ENCODE data around the gene MYO9B.
A peak's percentile ranks its signal among the peaks of the same experiment; 100 is the strongest.

The MYO9B gene

DNA sequence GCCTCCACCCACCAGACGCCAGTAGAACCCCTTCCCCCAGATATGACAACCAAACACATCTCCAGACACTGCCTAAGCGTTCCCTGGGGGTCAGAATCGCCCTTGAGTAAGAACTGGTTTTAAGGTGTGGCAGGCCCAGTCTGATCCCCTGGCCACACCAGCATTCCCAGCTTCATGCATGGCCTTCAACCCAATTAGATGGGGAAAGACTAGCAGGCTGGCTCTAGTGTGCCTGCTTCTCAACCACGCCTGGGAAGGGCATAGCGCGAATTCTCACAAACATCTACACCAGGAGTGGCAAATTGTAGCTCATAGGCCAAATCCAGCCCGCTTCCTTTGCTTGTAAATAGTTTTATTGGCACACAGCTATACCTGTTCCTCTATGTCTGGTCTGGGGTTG, 13.9 kb upstream of the MYO9B start:
- no peak for DNase-seq (ENCODE audit: low read depth in 2 of 2)

- no peak for DNase-seq (ENCODE audit: low read depth in 2 of 2)
Measured at GRCh38 chr19:17063428-17063827, 12.1 kb upstream of the MYO9B start.

- DNase-seq (ENCODE audit: low read depth in 2 of 2), result no peak
Measured at GRCh38 chr19:17069193-17069592, 6.4 kb upstream of the MYO9B start.

DNA sequence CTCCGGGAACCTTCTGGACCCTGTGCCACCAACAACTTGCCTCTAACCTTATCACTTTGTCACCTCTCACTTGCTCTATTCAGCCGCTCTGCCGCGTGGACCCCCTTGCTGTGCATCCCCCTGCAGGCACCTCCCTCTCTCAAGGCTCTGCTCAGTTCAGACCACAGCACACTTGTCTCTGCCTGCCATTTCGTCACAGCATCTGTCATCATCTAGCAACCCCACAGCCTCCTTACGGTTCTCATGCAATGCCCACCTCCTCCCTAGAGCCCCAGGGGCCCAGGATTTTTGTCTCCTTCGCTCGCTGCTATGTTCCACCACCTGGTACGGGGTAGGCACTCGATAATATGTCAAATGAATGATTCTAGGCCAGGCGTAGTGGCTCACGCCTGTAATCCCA, 5.2 kb upstream of the MYO9B start:
- no peak for DNase-seq (ENCODE audit: low read depth in 2 of 2)

DNA sequence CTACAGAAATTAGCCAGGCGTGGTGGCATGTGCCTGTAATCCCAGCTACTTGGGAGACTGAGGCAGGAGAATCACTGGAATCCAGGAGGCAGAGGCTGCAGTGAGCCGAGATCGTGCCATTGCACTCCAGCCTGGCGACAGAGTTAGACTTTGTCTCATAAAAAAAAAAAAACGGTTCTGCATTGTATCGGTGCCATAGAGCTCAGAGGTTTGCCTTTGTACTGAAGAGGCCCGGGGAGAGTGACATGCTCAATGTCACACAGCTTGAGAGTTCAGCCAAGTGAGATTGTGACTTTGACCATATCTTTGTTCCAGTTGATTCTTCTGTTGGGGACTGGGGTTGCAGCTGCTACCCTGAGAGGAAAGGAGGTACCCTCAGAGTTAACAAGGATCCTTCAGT, 4.7 kb upstream of the MYO9B start:
- no peak for DNase-seq (ENCODE audit: low read depth in 2 of 2)

DNA sequence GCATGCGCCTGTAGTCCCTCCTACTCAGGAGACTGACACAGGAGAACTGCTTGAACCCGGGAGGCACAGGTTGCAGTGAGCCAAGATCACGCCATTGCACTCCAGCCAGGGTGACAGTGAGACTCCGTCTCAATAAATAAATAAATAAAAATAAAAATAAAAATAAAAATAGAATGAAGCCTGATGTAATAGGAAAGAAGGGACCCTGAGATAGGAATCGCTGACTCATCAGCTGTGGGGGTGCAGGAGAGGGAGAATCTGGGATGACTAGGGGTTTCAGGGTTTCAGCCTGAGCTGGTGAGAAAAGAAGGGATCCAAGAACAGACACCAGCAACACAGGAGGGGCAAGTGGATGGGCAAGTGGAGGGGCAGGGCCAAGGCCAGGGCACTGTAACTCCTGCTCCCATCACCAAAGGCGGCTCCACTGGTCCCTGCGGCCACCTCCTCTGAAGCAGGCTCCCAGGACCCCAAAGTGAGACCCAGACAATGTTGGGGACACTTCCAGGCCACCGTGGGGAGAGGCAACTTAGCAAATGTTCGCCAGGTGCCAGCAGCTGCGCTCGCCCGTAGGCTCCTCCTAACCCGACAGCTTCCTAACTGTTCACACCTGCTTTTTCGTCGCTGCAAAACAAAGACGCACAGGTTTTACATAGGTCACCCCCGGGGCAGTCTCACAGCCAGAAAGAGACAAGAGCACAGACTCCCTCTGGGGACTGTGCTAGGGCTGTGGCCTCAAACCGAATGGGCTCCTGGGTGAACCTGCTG, 1.5 kb upstream of the MYO9B start:
- DNase-seq (ENCODE audit: low read depth in 2 of 2), result no peak

DNA sequence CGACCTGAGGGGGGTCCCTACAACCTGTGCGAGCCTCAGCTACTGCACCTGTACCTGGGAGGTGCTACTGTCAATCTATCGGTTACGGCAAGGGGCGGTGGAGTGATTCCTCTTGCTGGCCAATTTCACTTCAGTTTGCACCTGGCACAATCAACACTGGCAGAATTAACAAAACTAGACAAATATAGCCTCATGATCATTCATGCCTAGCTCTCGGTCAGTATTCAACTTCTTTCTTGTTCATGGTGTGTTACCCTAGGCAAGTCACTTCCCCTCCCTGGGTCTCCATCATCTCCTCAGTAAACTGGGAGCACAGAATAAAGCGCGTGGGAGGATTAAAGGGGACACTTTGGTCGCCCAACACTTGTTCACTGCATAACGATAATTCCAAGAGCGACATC, 943 bp upstream of the MYO9B start:
- no peak for DNase-seq (ENCODE audit: low read depth in 2 of 2)

DNA sequence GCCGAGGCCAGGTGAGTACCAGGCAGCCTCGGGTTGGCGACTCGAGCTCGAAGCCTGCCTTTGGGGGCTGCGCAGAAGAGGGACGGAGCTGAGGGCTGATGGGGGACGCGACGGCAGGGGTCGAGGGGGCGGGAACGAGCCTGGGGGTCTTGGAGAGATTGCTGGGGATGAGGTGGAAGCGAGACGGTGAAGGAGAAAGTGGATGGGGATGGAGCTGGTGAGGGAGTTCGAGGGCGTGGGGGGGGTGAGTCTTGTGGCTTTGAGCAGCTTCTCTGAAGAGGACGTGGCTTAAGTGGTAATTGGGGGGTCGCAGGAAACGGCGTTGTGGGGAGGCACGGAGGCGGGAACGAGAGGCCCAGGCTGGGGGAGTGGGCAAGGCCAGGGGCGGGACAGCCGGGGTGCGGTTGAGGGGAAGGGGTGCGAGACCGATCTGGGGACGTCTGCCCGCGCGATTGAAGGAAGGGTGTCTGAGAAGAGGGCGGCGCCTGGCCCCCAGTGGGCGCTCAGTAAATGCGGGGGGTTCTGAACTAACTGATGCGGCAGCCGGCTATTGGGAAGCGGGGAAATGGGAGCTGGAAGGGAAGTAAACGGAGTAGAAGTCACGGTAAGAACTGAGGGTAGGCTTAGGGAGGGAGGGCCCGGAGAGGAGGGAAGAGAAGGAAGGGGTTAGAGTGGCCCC, 426 bp downstream of the MYO9B start:
- DNase-seq (ENCODE audit: low read depth in 2 of 2), result no peak

DNA sequence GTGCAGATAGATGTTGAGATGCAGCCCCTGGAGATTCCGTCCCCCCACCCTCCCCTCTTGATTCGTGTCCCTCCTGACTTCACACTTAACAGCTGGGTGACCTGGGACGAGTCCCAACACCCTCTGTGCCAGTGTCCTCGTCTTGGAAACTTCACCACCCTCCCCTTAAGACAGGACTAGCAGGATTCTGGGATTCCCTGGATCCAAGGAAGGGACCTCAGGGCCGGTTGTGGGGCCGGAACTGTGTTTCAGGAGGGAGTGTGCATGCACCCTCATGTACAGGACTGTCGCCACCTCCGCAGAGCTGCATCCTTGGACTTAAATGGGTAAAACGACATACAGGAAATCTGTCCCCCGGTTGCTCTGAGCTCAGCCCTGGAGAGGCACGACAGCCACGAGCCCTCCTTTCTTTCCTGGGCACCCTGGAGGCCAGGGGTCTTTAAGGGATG, 990 bp downstream of the MYO9B start:
- DNase-seq (ENCODE audit: low read depth in 2 of 2), result no peak

GRCh38 chr19:17077447-17078028, 2.0 kb downstream of the MYO9B start:
- DNase-seq (ENCODE audit: low read depth in 2 of 2), result no peak

DNA sequence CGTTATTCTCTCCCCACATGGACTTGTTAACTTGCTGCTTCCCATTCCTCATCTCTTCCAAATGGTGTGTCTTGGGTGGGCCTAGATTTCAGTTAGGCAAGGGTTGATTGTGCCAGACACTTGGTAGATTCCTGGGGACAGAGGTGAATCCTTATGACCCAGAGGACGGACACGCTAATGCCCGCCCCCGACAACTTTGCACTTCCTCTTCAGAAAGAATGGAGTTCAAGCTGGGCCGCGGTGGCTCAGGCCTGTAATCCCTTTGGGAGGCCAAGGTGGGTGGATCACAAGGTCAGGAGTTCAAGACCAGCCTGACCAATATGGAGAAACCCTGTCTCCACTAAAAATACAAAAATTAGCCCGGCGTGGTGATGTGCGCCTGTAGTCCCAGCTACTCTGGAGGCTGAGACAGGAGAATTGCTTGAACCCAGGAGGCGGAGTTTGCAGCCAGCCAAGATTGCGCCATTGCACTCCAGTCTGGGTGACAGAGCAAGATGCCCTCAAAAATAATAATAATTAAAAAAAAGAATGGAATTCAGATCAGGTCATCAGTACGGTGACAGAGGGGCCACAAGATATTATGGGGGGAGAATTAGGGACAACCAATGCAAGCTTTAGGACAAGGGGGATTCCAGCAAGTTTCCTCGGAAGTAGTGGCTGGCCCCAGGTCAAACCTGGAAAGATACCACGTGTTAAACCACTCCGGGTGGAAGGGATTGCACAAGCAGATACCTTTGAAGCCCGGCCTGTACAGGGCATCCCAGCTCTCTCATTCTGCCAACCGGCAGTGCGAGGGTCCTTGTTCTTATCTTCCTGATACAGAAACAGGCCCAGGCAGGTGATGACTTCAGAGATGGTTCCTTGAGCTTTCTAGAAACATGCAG, 2.7 kb downstream of the MYO9B start:
- no peak for DNase-seq (ENCODE audit: low read depth in 2 of 2)

- DNase-seq (ENCODE audit: low read depth in 2 of 2), result no peak
Measured at GRCh38 chr19:17078920-17079709, 3.5 kb downstream of the MYO9B start.

DNA sequence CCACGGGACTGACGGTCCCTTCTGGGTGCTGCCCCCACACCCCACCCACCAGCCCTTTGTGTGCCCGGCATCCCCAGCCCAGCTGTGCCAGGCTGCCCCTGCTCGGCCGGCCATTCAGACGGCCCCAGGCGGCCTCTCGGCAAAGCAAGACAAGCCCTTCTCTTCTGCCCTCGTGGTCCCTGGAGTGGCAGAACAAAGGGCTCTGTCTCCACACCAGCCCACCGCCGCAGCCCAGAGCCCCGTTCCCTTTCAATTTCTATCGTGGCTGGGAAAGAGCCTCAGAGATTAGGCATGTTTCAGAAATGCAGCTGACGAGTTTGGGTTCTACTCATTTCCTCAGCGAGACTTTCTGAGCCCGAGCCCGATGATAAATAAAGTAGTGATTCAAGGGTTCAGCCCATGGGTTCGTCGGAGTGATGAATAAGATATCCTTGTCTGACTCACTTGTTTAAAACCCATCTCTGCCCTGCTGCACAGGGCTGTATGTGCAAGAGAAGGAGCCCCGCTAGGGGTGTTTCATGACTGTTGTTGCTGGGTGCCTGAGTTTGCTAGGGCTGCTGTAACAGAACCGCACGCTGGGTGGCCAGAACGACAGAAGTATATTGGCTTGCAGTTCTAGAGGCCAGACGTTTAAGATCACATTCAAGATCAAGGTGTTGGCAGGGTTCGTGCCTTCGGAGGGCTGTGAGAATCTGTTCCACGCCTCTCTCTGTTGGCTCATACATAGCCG, 4.3 kb downstream of the MYO9B start:
- peak; percentile 95 for DNase-seq (ENCODE audit: low read depth in 2 of 2)

DNA sequence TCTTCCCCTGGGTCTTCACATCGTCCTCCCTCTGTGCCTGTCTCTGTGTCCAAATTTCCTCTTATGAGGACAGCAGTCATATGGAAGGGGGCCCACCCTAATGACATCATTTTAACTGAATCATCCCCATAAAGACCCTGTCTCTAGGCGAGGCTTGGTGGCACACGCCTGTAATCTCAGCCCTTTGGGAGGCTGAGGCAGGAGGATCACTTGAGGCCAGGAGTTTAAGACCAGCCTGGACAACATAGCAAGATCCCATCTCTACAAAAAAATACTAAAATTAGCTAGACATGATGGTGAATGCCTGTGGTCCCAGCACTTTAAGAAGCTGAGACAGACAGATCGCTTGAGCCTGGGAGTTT, 4.8 kb downstream of the MYO9B start:
- no peak for DNase-seq (ENCODE audit: low read depth in 2 of 2)

GRCh38 chr19:17081672-17082630, 6.4 kb downstream of the MYO9B start:
- no peak for DNase-seq (ENCODE audit: low read depth in 2 of 2)

DNA sequence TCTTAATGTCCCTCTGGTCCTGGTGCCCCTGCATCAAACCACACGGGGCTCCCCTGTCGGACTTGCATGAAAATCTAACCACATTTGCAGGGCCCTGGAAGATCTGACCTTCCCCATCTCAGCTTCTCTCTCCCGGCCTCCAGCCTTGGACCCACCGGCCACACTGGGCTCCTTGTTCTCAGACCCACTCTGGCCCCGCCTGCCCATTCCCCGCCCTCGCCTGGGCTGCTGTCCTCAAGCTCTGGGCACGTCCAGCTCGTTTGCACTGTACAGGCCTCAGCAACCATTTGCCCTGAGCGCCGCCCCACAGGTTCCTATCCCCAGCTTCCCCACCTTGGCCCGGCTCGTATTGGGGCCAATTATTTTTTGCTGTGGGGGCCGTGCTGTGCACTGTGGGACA, 10.5 kb downstream of the MYO9B start:
- no peak for DNase-seq (ENCODE audit: low read depth in 2 of 2)

GRCh38 chr19:17086834-17087233, 11.3 kb downstream of the MYO9B start:
- no peak for DNase-seq (ENCODE audit: low read depth in 2 of 2)

DNA sequence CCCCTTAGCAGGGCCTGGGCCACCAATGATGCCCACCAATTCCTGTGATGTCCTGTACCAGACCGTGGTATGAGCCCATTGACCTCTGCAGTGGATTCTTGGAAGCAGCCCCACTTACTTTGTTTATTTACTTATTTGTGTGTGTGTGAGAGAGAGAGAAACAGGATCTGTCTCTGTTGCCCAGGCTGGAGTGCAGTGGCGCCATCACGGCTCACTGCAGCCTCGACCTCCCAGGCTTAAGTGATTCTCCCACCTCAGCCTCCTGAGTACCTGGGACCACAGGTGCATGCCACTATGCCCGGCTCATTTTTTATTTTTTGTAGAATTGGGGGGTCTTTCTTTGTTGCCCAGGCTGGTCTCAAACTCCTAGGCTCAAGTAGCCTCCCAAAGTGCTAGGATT, 13.0 kb downstream of the MYO9B start:
- no peak for DNase-seq (ENCODE audit: low read depth in 2 of 2)

- DNase-seq (ENCODE audit: low read depth in 2 of 2), result no peak
Measured at GRCh38 chr19:17090583-17090982, 15.0 kb downstream of the MYO9B start.
